ENCODE measurements around the gene ZIC4. TPM values are rescaled to one million over a fixed set of nuclear protein-coding genes. Genes with fewer than 3 reads are reported as not detected.

Gene ZIC4
- total and polyA plus RNA-seq, 2 of the 8 experiments (the other 6 are each of a cell fraction or from before 2014, with no cell fraction given), result 0.03 to 0.13 TPM

DNA sequence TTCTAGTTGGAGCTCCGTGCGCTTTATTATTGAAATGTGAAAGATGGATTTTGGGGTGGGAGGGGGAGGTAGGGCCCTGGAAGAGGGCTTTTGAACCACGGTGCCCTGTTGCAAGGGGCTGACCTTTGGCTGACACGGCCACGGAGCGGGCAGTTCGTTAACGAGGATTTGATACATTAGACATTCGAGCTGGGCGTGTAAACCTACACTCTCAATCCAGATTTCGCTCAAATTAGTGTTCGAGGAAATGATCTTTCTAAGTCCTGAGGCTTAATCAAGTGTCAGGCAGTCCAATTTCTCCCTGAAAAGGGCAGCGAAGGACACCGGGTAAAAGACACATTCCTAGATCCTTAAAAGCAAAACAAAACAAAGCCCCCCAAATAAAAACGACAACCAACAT is 15.9 kb upstream of the ZIC4 start:
- H3K23ac ChIP-seq (ENCODE audit: insufficient read length), result no peak overlapping the region
- no peak overlapping the region for H4K8ac ChIP-seq (ENCODE audit: extremely low read depth, insufficient read depth, low read length)
- no peak for TF ChIP-seq NANOG (IDR thresholded peaks at IDR 0.05; ENCODE audit: insufficient read depth, low read depth, low read length, poor library complexity, severe bottlenecking)
- no peak for TF ChIP-seq EZH2 (IDR thresholded peaks at IDR 0.05; ENCODE audit: low read depth, low read length, severe bottlenecking)
- TF ChIP-seq CBX8 (IDR thresholded peaks at IDR 0.05; ENCODE audit: borderline replicate concordance, low read depth, low read length), result peak; percentile 50
- no peak for TF ChIP-seq SUZ12 (IDR thresholded peaks at IDR 0.05; ENCODE audit: low read length)
- peak; percentile 6 for TF ChIP-seq RNF2 (IDR thresholded peaks at IDR 0.05; ENCODE audit: borderline replicate concordance, low read depth, low read length, missing control alignments, poor library complexity, severe bottlenecking)
- no peak for TF ChIP-seq RXRA (IDR thresholded peaks at IDR 0.05; ENCODE audit: insufficient read depth, low read depth, low read length)
- TF ChIP-seq SIX5 (IDR thresholded peaks at IDR 0.05; ENCODE audit: low read depth, low read length), result no peak
- no peak for TF ChIP-seq SP1 (IDR thresholded peaks at IDR 0.05; ENCODE audit: low read depth, low read length)
- no peak for TF ChIP-seq CEBPB (IDR thresholded peaks at IDR 0.05; ENCODE audit: low read depth, low read length)
- no peak for TF ChIP-seq TEAD4 (IDR thresholded peaks at IDR 0.05; ENCODE audit: low read depth, low read length)
- H3K9me3 ChIP-seq (ENCODE audit: insufficient read depth in 2 of 2, low read depth in 1 of 2, low read length in 1 of 2), result no peaks in the 10 kb centered on the region
- no peak overlapping the region for H3K14ac ChIP-seq (ENCODE audit: insufficient read length)
- H3K4me3 ChIP-seq (ENCODE audit: extremely low read depth in 1 of 4, insufficient read depth in 2 of 4, low read depth in 3 of 4, low read length in 4 of 4), result peak overlapping the region in 1 of 4 experiments; percentile 55; a peak in 1 of 8 replicates
- H3K36me3 ChIP-seq (ENCODE audit: control insufficient read depth in 2 of 4, insufficient read depth in 4 of 4, low read length in 3 of 4), result peaks cover 0 to 3% (median 0%) of the 10 kb centered on the region in 4 experiments; a peak in 1 of 8 replicates
- H4K91ac ChIP-seq (replicated peaks; ENCODE audit: insufficient read length, low read length), result no peak overlapping the region
- peaks cover 6% of the 10 kb centered on the region; the same call in 1 of the 2 replicates for H3K23me2 ChIP-seq (ENCODE audit: low read depth, low read length)
- no peak overlapping the region; the same call in 1 of the 2 replicates for H2AK5ac ChIP-seq (ENCODE audit: low read depth, low read length)
- H3K18ac ChIP-seq (ENCODE audit: extremely low read depth, low read length), result no peak overlapping the region
- H2BK15ac ChIP-seq (ENCODE audit: low read length), result no peak overlapping the region
- CTCF ChIA-PET (ENCODE audit: partially characterized antibody), result interaction anchor here (0.6 to 17.2 kb wide), 10 partner anchors 10 to 390 kb away, joined by 3 to 485 read pairs (median 4); partner anchors contain the start of gene ZIC4
- no peak overlapping the region for H3K56ac ChIP-seq (replicated peaks; ENCODE audit: insufficient read length, low read depth, low read length)
- POLR2A ChIA-PET (ENCODE audit: partially characterized antibody), result interaction anchor here (2.1 to 2.8 kb wide), 2 partner anchors 11 to 29 kb away, joined by 10 to 12 read pairs; no protein-coding TSS in a partner anchor
- peak overlapping the region; percentile 35; the same call in 1 of the 2 replicates for H2BK12ac ChIP-seq (ENCODE audit: low read depth, low read length)
- H3K9ac ChIP-seq (replicated peaks in 1 of 4; ENCODE audit: extremely low read depth in 1 of 4, low read depth in 3 of 4, low read length in 3 of 4), result no peak overlapping the region
- peaks cover 13 to 39% (median 16%) of the 10 kb centered on the region in 4 experiments for H3K4me1 ChIP-seq (replicated peaks in 1 of 4; ENCODE audit: control insufficient read depth in 3 of 4, insufficient read depth in 4 of 4, low read length in 3 of 4)
- no peak overlapping the region for H3K4ac ChIP-seq (replicated peaks; ENCODE audit: insufficient read length, low read depth, low read length)
- no peak overlapping the region for H3K27ac ChIP-seq (ENCODE audit: low read depth, low read length)
- no peak overlapping the region for H2BK120ac ChIP-seq (replicated peaks; ENCODE audit: low read depth, low read length)
- FAIRE-seq (no peak), DNase-seq (ENCODE audit: low read depth in 1 of 2, low spot score in 2 of 2) (no peak)
- peaks cover 69 to 94% (median 81%) of the 10 kb centered on the region in 4 experiments for H3K27me3 ChIP-seq (replicated peaks in 1 of 4; ENCODE audit: control insufficient read depth in 3 of 4, extremely low read depth in 1 of 4, insufficient read depth in 3 of 4, low read length in 3 of 4)
- H2BK20ac ChIP-seq (ENCODE audit: low read length), result no peak overlapping the region
- H4K5ac ChIP-seq (ENCODE audit: insufficient read length, low read depth, low read length), result no peak overlapping the region
- WGBS, 2 experiments (ENCODE audit: extremely low coverage in 1 of 2, insufficient coverage in 1 of 2, insufficient read length in 1 of 2, insufficient replicate concordance in 2 of 2, low coverage in 1 of 2, low lambda C conversion rate in 2 of 2, missing lambda C conversion rate in 1 of 2), result 4% methylated on average over 15 of the region's 15 CpGs; no CpG with 5 or more reads in 1 of the 2 experiments
- no peak overlapping the region for H2AFZ ChIP-seq (ENCODE audit: low read length)
- H4K20me1 ChIP-seq (replicated peaks in 1 of 2; ENCODE audit: control insufficient read depth in 1 of 2, insufficient read depth in 2 of 2, low read length in 2 of 2), result peaks cover 2 to 9% of the 10 kb centered on the region in 2 experiments
- no peaks in the 10 kb centered on the region for H3K79me1 ChIP-seq (ENCODE audit: low read depth, low read length)
- peak overlapping the region in 1 of 2 experiments; percentile 68; a peak in 1 of 4 replicates for H3K4me2 ChIP-seq (ENCODE audit: insufficient read depth in 1 of 2, low read depth in 2 of 2, low read length in 2 of 2)
- no peak overlapping the region for H2BK5ac ChIP-seq (ENCODE audit: low read depth, low read length)
- H3K79me2 ChIP-seq (ENCODE audit: control insufficient read depth in 1 of 2, insufficient read depth in 2 of 2, low read length in 2 of 2), result no peaks in the 10 kb centered on the region

All from H1 (cell line).